AG08395 (cell line): Measurements from ENCODE around the gene SHMT1.
A peak's percentile ranks its signal among the peaks of the same experiment; 100 is the strongest.
"Not testable (repeated sequence)": the region's sequence is repeated elsewhere in the genome, so short reads cannot be mapped to it uniquely, and the experiment has no call there.

Experiments
- DNase-seq: peaks from one replicate; pipeline ENCODE4 v3.0.0; 2012; ENCODE audit warnings: mixed read lengths, low spot score

Gene SHMT1

DNA sequence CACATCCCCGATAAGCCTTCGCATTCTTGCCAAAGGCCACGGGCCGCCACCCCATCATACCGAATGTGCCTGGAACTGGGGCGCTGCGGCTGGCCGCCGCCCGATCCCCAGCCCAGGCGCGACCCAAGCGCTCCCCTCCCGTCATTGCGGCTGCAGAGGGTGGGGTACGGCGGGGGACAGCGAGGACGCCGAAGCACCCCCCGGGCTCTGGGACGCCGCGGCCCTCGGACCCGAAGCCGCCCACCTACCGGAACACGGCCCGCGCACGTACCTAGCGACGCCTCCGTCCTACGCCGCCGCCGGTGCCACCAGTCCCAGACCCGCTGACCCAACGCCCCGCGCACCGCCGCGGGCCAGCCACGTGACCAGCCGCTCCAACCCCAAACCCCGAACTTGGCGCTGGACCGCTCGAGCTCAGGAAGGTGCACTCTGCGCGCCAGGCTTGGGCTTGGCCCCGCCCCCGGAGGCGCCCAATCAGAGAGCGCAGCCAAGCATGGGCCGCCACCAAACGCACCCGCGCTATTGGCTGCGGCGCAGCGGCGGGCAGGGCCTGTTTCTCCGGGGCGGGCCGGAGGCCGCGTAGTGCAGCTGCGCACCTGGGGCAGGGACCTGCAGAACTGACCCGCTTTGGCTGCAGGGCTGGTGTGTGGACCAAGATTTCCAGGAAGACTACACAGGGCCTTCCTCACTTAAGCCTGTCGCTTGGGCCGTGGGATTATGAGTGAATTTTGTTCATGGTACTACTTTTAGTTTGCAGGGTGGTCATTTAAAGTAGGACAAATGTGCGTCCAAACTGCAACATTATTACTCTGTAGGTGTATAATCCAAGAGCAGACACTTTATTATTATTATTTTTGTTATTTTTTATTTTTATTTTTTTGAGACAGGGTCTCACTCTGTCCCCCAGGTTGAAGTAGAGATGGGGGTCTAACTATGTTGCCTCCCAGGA, at the start of gene SHMT1:
SHMT1 (minus strand) TSS at position 450 of the 949 bp plus-strand sequence. CDS start 7,569 bp downstream, outside the sequence.
- DNase-seq: peak; percentile 96

- DNase-seq: not testable (repeated sequence)
Observed at GRCh38 chr17:18412001-18412538, 48.7 kb upstream of the SHMT1 start.

DNA sequence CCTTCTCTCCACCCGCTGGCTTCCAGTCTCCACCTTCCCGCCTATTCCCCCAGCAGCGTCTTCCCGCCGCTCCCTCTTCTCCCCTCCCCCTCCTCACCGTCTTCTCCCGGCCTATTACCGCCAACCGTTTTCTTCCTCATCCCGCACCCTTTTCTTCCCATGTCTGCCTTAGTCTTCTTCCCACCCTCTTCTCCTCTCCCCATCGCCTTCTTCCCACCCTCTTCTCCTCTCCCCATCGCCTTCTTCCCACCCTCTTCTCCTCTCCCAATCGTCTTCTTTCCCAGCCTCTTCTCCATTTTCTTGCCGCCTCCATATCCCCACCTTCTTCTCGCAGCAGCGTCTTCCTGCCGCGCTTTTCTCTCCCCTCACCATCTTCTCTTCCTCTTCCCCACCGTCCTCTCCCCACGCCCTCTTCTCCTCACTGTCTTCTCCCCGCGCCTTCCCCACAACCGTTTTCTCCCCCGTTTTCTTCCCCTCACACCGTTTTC, 48.1 kb upstream of the SHMT1 start:
- DNase-seq: not testable (repeated sequence)

DNA sequence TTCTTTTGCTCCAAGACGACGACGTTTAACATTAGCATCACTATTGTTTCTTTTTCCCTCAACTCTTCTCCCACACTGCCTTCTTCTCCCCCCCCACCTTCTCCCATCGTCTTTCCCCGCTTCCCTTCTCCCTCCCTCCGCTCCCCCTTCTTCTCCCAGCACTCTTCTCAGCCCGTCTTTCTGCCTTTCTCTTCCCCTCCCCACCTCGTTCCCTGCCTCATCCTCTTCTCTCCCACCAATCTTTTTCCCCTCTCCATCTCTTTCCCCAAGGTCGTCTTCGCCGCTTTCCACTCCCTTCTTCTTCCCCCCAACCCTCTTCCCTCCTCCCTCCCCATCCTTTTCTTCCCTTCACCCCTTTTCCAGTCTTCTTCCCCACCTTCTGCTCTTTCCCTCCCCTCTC, 47.4 kb upstream of the SHMT1 start:
- not testable (repeated sequence) for DNase-seq

DNA sequence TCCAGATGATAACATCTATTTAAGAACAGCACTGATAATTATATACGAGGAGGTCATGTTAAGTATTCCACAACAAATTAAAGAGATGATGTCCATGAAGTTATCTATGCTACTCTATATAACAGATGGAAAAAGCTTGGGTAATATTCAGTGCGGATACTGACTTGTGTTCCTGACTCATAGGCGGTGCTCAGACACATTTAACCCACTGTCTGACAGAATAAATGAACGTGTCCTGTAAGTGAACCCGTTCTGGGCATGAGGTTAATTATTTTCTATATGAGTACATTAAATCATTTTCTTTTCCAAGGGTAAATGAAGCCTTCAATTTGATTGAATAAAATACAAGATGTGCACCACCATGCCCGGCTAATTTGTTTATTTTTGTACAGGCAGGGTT, 46.0 kb upstream of the SHMT1 start:
- DNase-seq: not testable (repeated sequence)

- DNase-seq: not testable (repeated sequence)
Observed at GRCh38 chr17:18408906-18409305, 45.6 kb upstream of the SHMT1 start.

GRCh38 chr17:18403604-18404003, 40.3 kb upstream of the SHMT1 start:
- not testable (repeated sequence) for DNase-seq

- not testable (repeated sequence) for DNase-seq
Observed at GRCh38 chr17:18403166-18403565, 39.8 kb upstream of the SHMT1 start.

DNA sequence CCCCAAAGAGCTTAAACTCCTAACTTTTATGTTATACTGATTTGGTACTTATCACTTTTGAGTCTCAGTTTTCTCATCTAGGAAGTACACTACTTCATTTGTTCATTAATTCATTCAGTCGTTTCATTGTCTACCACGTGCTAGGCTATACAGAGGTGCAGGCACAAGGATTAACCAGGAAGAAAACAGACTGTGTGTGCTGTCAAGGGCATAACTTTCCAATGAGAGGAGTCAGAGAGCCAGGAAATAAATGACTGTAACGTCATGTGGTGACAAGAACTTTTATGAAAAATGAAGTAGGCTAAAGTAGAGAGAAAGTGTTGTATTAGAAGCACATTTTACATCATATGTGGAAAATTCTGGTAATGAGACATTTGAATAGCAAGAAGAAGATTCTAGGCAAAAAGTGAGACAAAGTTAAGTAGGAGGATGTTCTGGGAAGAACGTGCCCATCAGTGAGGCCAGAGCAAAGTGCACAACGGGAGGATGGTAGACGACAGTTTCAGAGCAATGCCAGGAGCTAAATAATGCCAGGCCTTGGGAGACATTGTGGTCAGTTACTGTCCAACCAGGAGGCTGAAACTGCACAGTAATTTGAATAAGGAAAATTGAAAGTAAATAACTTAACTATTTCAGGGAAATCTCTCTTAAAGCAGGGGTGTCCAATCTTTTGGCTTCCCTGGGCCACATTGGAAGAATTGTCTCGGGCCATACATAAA, 38.7 kb upstream of the SHMT1 start:
- not testable (repeated sequence) for DNase-seq

GRCh38 chr17:18388728-18389127, 25.4 kb upstream of the SHMT1 start:
- DNase-seq: not testable (repeated sequence)

DNA sequence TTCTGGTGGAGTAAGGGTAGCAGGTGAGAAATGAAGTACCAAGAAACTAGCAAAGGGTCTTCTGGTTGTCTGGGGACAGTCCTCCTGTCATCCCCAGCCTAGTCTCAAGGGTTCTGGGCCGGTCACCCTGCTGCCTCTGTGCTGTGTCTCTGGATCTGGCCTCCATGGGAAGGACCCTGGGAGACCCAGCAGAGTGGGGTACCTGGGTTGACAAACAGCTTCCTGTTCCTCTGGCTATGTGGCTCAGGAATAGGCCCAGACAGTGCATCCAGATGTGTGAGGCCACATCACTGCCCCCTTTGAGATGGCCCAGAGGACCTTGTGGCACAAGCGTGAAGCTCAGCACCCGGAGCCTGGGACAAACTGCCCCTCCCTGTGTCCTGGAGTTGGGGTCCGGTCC, 24.9 kb upstream of the SHMT1 start:
- not testable (repeated sequence) for DNase-seq

DNA sequence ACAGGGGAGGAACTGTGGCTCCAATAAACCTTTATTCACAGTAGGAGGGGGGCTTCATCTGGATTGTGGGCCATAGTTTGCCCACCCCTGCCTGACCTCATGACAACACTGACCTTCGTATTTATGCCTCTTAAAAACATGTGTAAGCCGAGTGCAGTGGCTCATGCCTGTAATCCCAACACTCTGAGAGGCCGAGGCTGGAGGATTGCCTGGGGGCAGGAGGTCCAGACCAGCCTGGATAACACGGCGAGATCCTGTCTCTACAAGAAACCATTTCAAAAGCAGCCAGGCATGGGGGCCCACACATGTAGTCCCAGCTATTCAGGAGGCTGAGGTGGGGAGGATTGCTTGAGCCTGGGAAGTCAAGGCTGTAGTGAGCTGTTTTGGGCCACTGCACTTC, 24.2 kb upstream of the SHMT1 start:
- not testable (repeated sequence) for DNase-seq

DNA sequence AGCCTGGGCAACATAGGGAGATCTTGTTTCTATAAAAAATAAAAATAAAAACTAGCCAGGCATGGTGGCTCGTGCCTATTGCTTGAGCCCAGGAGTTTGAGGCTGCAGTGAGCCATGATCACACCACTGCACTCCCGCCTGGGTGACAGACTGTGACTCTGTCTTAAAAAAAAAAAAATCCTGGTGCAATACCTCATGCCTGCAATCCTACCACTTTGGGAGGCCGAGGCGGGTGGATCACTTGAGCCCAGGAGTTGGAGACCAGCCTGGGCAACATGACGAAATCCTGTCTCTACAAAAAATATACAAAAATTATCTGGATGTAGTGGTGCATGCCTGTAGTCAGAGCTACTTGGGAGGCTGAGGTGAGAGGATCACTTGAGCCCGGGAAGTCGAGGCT, 20.9 kb upstream of the SHMT1 start:
- DNase-seq: not testable (repeated sequence)

DNA sequence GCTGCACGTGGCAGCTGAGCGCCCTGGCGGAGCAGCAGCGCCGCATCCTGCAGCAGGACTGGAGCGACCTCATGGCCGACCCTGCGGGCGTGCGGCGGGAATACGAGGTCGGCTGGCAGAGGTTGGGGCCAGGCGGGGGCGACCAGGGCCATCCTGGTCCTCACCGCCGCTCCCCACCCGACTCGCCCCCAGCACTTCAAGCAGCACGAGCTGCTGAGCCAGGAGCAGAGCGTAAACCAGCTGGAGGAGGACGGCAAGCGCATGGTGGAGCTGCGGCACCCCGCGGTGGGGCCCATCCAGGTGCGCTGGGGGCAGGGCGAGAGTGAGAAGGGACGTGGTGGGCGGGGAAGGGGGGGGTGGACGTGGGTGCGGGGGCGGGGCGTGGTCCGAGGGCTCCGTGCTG, 19.7 kb upstream of the SHMT1 start:
- not testable (repeated sequence) for DNase-seq

DNA sequence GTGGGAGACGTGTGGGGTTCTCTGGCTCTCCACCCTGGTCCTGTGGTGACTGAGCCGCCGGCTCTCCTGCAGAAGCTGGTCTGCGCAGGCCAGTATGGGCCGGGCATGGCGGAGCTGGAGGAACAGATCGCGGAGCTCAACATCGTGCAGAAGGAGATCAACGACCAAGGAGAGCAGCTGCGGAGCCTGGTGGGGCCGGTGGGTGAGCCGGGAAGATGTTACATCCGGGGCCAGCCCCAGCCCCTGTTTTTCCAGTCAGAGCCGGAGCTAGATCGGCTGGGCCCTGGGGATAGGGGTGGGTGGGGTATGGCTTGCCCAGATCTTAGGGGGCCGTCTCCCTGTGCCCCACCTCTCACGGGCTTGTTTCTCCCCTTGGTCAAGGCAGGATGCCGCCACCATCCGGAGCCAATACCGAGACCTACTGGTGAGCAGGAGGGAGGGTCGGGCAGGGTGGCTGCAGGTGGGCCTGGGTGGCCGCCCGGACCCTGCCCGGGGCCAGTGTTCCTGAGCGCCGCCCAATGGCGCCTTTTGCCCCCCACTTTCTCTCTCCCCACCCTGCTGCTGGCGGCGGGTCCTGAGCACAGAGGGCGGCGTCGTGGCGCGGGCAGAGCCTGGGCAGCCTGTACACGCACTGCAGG, 19.2 kb upstream of the SHMT1 start:
- no peak for DNase-seq

DNA sequence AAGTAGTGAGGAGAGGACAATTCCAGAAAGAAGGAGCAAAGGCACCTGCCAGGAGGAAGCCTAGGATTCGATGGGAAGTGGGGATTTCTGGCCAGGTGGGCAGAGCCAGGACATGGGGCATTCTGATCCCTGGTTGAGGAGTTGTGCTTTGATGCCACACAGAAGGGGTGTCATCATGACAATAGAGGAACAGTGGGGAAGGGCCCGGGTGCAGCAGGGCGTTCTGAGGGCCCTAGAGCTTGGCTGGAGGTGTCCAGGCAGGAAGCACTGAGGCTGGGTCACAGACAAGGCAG, 18.5 kb upstream of the SHMT1 start:
- DNase-seq: no peak

GRCh38 chr17:18381158-18381952, 18.0 kb upstream of the SHMT1 start:
- no peak for DNase-seq

DNA sequence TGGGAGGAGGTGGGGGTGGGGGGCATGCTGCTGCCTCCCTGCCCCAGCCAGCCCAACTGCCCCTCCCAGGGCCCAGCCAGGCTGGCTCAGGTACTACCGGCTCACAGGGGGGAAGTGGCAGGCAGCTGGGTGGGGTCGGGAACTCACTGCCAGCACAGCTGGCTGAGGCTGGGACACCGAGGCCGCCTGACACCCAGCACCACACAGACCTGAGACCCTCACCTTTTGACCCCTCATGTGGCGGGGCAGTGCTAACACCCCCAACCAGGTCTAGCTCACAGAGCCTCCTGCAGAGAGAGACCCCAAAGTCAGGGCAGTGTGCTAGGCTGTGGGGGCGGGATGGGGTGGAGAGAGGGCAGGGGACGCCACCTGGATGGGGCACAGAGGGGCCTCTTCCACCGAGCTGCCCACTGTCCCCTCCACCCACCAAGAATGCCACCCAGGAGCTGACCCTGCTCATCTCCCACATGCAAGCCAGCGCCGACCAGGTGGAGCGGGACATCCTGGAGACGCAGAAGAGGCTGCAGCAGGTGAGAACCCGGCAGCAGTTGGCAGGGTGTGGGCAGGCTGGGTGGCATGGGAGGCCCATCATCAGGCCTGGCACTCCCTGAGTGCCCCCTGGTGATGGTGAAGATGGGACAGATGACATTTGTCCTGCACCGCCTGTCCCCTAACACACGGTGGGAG, 17.3 kb upstream of the SHMT1 start:
- DNase-seq: no peak

DNA sequence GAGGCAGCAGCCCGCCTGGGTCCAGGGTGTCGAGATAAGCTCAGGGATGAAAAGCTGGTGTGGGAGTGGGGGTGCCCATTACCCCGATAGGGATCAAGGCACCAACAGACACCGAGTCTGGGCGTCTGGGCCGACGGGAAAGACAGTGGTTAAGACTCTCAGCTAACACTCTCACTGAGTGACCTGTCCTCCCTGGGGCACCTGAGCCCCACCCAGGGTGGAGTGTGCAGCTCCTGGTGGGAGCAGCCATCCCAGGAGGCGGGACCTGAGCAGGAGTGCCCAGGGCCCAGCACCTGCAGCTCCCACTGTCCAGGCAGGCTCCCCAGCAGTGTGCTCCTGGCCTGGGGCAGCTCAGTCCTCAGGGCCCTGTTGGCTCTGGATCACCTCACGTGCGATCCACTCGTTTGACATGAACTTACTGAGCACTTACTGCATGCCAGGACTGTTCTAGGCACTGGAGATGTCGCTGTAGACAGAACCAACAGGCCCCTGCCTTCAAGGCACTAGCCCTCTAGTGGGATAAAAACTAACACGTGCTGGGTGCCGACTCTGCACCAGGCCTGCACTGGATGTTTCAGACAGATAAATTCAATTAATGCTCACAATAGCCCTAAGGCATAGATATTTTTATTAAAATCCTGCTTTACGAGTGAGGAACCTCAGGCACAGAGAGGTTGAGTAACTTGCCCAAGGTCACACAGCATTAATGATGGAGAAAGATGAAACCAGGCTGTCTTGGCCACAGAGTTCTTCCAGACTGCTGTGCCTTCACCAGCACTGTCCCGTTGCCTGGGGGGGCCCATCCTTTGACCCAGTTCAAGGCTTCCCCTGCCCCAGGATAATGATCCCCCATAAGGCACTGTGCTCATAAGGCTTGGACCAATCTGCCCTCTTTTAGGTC, 16.1 kb upstream of the SHMT1 start:
- DNase-seq: no peak

DNA sequence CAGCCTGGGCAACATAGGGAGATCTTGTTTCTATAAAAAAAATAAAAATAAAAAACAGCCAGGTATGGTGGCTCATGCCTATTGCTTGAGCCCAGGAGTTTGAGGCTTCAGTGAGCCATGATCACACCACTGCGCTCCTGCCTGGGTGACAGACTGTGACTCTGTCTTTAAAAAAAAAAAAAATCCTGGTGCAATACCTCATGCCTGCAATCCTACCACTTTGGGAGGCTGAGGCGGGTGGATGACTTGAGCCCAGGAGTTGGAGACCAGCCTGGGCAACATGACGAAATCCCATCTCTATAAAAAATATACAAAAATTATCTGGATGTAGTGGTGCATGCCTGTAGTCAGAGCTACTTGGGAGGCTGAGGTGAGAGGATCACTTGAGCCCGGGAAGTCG, 15.3 kb upstream of the SHMT1 start:
- DNase-seq: not testable (repeated sequence)
